H1 (cell line): ENCODE data around the gene ZNF394. TPM values are rescaled to one million over a fixed set of nuclear protein-coding genes. Genes with fewer than 3 reads are reported as not detected.
A peak's percentile ranks its signal among the peaks of the same experiment; 100 is the strongest.

Experiments
- CTCF ChIA-PET: fragments of 300-600 bp; sonication (Branson Sonifier 250); formaldehyde crosslinking; loops from one replicate; lab custom pipeline; 2021; ENCODE audit not compliant: partially characterized antibody; lab: Charles Lee
- POLR2A ChIA-PET: fragments of 300-600 bp; sonication (Branson Sonifier 250); formaldehyde crosslinking; loops from one replicate; lab custom pipeline; 2021; ENCODE audit warnings: inconsistent platforms; ENCODE audit not compliant: partially characterized antibody; lab: Charles Lee
- DNase-seq, 2 experiments: peaks; one replicate each; pipeline versions ENCODE4 v3.0.0 to v3.0.0-alpha.2; 2010 to 2022; ENCODE audit warnings: low spot score in 2 of 2, low read depth in 1 of 2, mixed read lengths in 1 of 2
- FAIRE-seq: peaks from 2 replicates; lab custom pipeline; 2011; peaks lifted over from hg19 to GRCh38; lab: Jason Lieb, UNC
- H2AFZ ChIP-seq: 2 replicates; pipeline ENCODE4 v1.8.1; 2012; ENCODE audit warnings: low read length, inconsistent platforms
- H2AK5ac ChIP-seq: 2 replicates; pipeline ENCODE4 v1.6.1; 2013; ENCODE audit warnings: low read depth, low read length
- H2BK120ac ChIP-seq: replicated peaks from 2 replicates; pipeline ENCODE3; 2013; ENCODE audit warnings: low read depth, low read length, inconsistent platforms
- H2BK12ac ChIP-seq: 2 replicates; pipeline ENCODE4 v1.6.1; 2013; ENCODE audit warnings: low read depth, low read length
- H2BK15ac ChIP-seq: 2 replicates; pipeline ENCODE4 v1.6.1; 2013; ENCODE audit warnings: low read length
- H2BK20ac ChIP-seq: 2 replicates; pipeline ENCODE4 v1.6.1; 2013; ENCODE audit warnings: low read length
- H2BK5ac ChIP-seq: 2 replicates; pipeline ENCODE4 v1.6.1; 2013; ENCODE audit warnings: low read depth, low read length
- H3K14ac ChIP-seq: 2 replicates; pipeline ENCODE4 v1.6.1; 2013; ENCODE audit warnings: inconsistent platforms; ENCODE audit not compliant: insufficient read length
- H3K18ac ChIP-seq: 2 replicates; pipeline ENCODE4 v1.6.1; 2013; ENCODE audit warnings: low read length; ENCODE audit errors: extremely low read depth
- H3K23ac ChIP-seq: 2 replicates; pipeline ENCODE4 v1.6.1; 2013; ENCODE audit warnings: inconsistent platforms; ENCODE audit not compliant: insufficient read length
- H3K23me2 ChIP-seq: 2 replicates; pipeline ENCODE4 v1.6.1; 2013; ENCODE audit warnings: low read depth, low read length
- H3K27ac ChIP-seq: 2 replicates; pipeline ENCODE4 v1.6.1; 2011; ENCODE audit warnings: low read depth, low read length, inconsistent platforms
- H3K27me3 ChIP-seq, 4 experiments: replicated peaks in 1 of 4; 1 replicate in 1 of 4; 2 replicates in 3 of 4; pipeline versions ENCODE4 v1.6.1 to v1.8.1; 2011 to 2013; ENCODE audit warnings: low read length in 3 of 4, mild to moderate bottlenecking in 3 of 4, inconsistent platforms in 2 of 4, mixed read lengths in 2 of 4, moderate library complexity in 1 of 4; ENCODE audit not compliant: control insufficient read depth in 3 of 4, insufficient read depth in 3 of 4; ENCODE audit errors: extremely low read depth in 1 of 4
- H3K36me3 ChIP-seq, 4 experiments: 2 replicates each; pipeline versions ENCODE4 v1.6.1 to v1.8.1; 2011 to 2013; ENCODE audit warnings: mild to moderate bottlenecking in 4 of 4, low read length in 3 of 4, moderate library complexity in 2 of 4, control low read depth in 1 of 4, inconsistent platforms in 1 of 4; ENCODE audit not compliant: insufficient read depth in 4 of 4, control insufficient read depth in 2 of 4
- H3K4ac ChIP-seq: replicated peaks from 2 replicates; pipeline ENCODE3; 2013; ENCODE audit warnings: low read length, low read depth, mixed read lengths, inconsistent platforms; ENCODE audit not compliant: insufficient read length
- H3K4me1 ChIP-seq, 4 experiments: replicated peaks in 1 of 4; 1 replicate in 1 of 4; 2 replicates in 3 of 4; pipeline versions ENCODE4 v1.6.1 to v1.8.1; 2011 to 2013; ENCODE audit warnings: low read length in 3 of 4, inconsistent platforms in 2 of 4, mixed read lengths in 1 of 4; ENCODE audit not compliant: insufficient read depth in 4 of 4, control insufficient read depth in 3 of 4
- H3K4me2 ChIP-seq, 2 experiments: 2 replicates each; pipeline versions ENCODE4 v1.6.1 to v1.8.1; 2011 to 2013; ENCODE audit warnings: low read depth in 2 of 2, low read length in 2 of 2, control low read depth in 1 of 2, inconsistent platforms in 1 of 2, mild to moderate bottlenecking in 1 of 2; ENCODE audit not compliant: insufficient read depth in 1 of 2
- H3K4me3 ChIP-seq, 4 experiments: fragments of 200-600, 300-600 bp in 1 of 4; sonication (generic), shearing (Covaris generic), sonication (Bioruptor Twin) in 1 of 4; 2 replicates each; pipeline versions ENCODE4 v1.5.1 to v1.8.1; 2011 to 2016; ENCODE audit warnings: low read length in 4 of 4, low read depth in 3 of 4, control low read depth in 2 of 4, inconsistent platforms in 2 of 4, mild to moderate bottlenecking in 2 of 4, mixed read lengths in 1 of 4, moderate library complexity in 1 of 4; ENCODE audit not compliant: insufficient read depth in 2 of 4; ENCODE audit errors: extremely low read depth in 1 of 4
- H3K56ac ChIP-seq: replicated peaks from 2 replicates; pipeline ENCODE3; 2013; ENCODE audit warnings: low read depth, mild to moderate bottlenecking, mixed read lengths, low read length, inconsistent platforms; ENCODE audit not compliant: insufficient read length
- H3K79me1 ChIP-seq: 2 replicates; pipeline ENCODE4 v1.6.1; 2013; ENCODE audit warnings: low read depth, low read length, control low read depth
- H3K79me2 ChIP-seq, 2 experiments: 2 replicates each; pipeline versions ENCODE4 v1.6.1 to v1.8.1; 2012 to 2013; ENCODE audit warnings: low read length in 2 of 2, mild to moderate bottlenecking in 2 of 2, inconsistent platforms in 1 of 2; ENCODE audit not compliant: insufficient read depth in 2 of 2, control insufficient read depth in 1 of 2
- H3K9ac ChIP-seq, 4 experiments: replicated peaks in 1 of 4; 1 replicate in 1 of 4; 2 replicates in 3 of 4; pipeline versions ENCODE4 v1.6.1 to v1.8.1; 2011 to 2013; ENCODE audit warnings: low read depth in 3 of 4, low read length in 3 of 4, control low read depth in 2 of 4, mild to moderate bottlenecking in 2 of 4, moderate library complexity in 2 of 4, inconsistent platforms in 1 of 4; ENCODE audit errors: extremely low read depth in 1 of 4
- H3K9me3 ChIP-seq, 2 experiments: 2 replicates each; pipeline versions ENCODE4 v1.6.1 to v1.8.1; 2012 to 2013; ENCODE audit warnings: mild to moderate bottlenecking in 2 of 2, moderate library complexity in 2 of 2, control low read depth in 1 of 2, inconsistent platforms in 1 of 2, low read depth in 1 of 2, low read length in 1 of 2, mixed read lengths in 1 of 2; ENCODE audit not compliant: insufficient read depth in 2 of 2
- H4K20me1 ChIP-seq, 2 experiments: replicated peaks in 1 of 2; 2 replicates each; pipeline versions ENCODE3 to v1.8.1; 2011 to 2013; ENCODE audit warnings: inconsistent platforms in 2 of 2, low read length in 2 of 2, mild to moderate bottlenecking in 1 of 2; ENCODE audit not compliant: insufficient read depth in 2 of 2, control insufficient read depth in 1 of 2
- H4K5ac ChIP-seq: 2 replicates; pipeline ENCODE4 v1.6.1; 2013; ENCODE audit warnings: low read length, low read depth, mixed read lengths, inconsistent platforms; ENCODE audit not compliant: insufficient read length
- H4K8ac ChIP-seq: 2 replicates; pipeline ENCODE4 v1.8.0; 2013; ENCODE audit warnings: mild to moderate bottlenecking, moderate library complexity, low read length, inconsistent platforms; ENCODE audit not compliant: insufficient read depth; ENCODE audit errors: extremely low read depth
- H4K91ac ChIP-seq: replicated peaks from 2 replicates; pipeline ENCODE3; 2013; ENCODE audit warnings: low read length, mixed read lengths, inconsistent platforms; ENCODE audit not compliant: insufficient read length
- ASH2L ChIP-seq: fragments of 200-600, 300-600 bp; sonication (generic); IDR thresholded peaks from one replicate; pipeline ENCODE4 v1.7.1; 2017; ENCODE audit warnings: low read length
- CBX8 ChIP-seq: fragments of 300-800, 300-1000 bp; sonication (generic); IDR thresholded peaks from 2 replicates; pipeline ENCODE4 v1.7.1; 2016; ENCODE audit warnings: low read depth, low read length, borderline replicate concordance
- CEBPB ChIP-seq: IDR thresholded peaks from 2 replicates; pipeline ENCODE4 v1.6.1; 2012; ENCODE audit warnings: low read depth, low read length
- CREB1 ChIP-seq: IDR thresholded peaks from 2 replicates; pipeline ENCODE4 v1.6.1; 2012; ENCODE audit warnings: inconsistent platforms
- GABPA ChIP-seq: IDR thresholded peaks from 2 replicates; pipeline ENCODE4 v1.6.1; 2011; ENCODE audit warnings: mild to moderate bottlenecking, low read length, moderate library complexity, borderline replicate concordance; ENCODE audit not compliant: insufficient read depth
- GTF2F1 ChIP-seq: IDR thresholded peaks from 2 replicates; pipeline ENCODE4 v1.6.1; 2012; ENCODE audit warnings: low read depth, low read length, improper control_type of control experiment, borderline replicate concordance
- SP4 ChIP-seq: IDR thresholded peaks from 2 replicates; pipeline ENCODE4 v1.6.1; 2012; ENCODE audit warnings: low read length, inconsistent platforms
- SRF ChIP-seq: IDR thresholded peaks from 2 replicates; pipeline ENCODE4 v1.6.1; 2011; ENCODE audit warnings: mild to moderate bottlenecking, low read depth, low read length, moderate library complexity
- SUZ12 ChIP-seq: fragments of 200-600 bp; sonication (generic); IDR thresholded peaks from 2 replicates; pipeline ENCODE4 v1.6.1; 2012; ENCODE audit warnings: mild to moderate bottlenecking, inconsistent platforms, low read length, moderate library complexity, mixed read lengths
- WGBS, 2 experiments: shearing (Covaris generic) in 1 of 2; methylation state at CpG; one replicate each; pipeline versions ENCODE4 v1.1.6 to v1.1.7; 2013 to 2015; ENCODE audit warnings: low lambda C conversion rate in 2 of 2, mixed read lengths in 2 of 2, inconsistent platforms in 1 of 2, low coverage in 1 of 2, missing lambda C conversion rate in 1 of 2; ENCODE audit not compliant: insufficient replicate concordance in 2 of 2, insufficient coverage in 1 of 2, insufficient read length in 1 of 2; ENCODE audit errors: extremely low coverage in 1 of 2, missing lambda C conversion rate in 1 of 2; 5-methylcytosine and 5-hydroxymethylcytosine counted together
- polyA plus RNA-seq, 7 experiments: library from polyadenylated mRNA; depleted of rRNA in 3 of 7; stranded (reverse) in 5 of 7; unstranded in 2 of 7; fragments of >200 nt in 5 of 7; fragments of 200-250 nt in 2 of 7; gene quantifications; 1 replicate in 5 of 7; 2 replicates in 1 of 7; 4 replicates in 1 of 7; pipeline versions ENCODE4 v1.2.1 to v1.2.3, GENCODE V29; 2011 to 2013; ENCODE audit warnings: missing spikeins in 2 of 7, mixed read lengths in 2 of 7
- total RNA-seq: library from RNA; stranded (reverse); fragmentation: NEBNext Ultra II Directional; extraction: Animal tissue kit (Norgen Biotek cat#: 25700); gene quantifications from 2 replicates; pipeline ENCODE4 v1.2.1, GENCODE V29; 2021
- TF ChIP-seq, protein P1 (sequence below): IDR thresholded peaks from 2 replicates; pipeline ENCODE4 v1.6.1; 2012; ENCODE audit warnings: inconsistent platforms

ZNF394 gene
- total and polyA plus RNA-seq, 2 of the 8 experiments (the other 6 are each of a cell fraction or from before 2014, with no cell fraction given) = 6.6 to 19.3 TPM

GRCh38 chr7:99465421-99465768, 34.7 kb downstream of the ZNF394 start:
- Histone ChIP-seq H3K27me3 (no peaks in the 10 kb centered on the region), H2BK5ac (peak overlapping the region; percentile 98), H3K79me2 (peaks cover 23 to 52% of the 10 kb centered on the region in 2 experiments), H3K4ac (peak overlapping the region; percentile 55), H3K23me2 (0 out of 2 replicates have a peak, but pooled peaks cover 7% of the 10 kb centered on the region), H2AK5ac (peak overlapping the region; percentile 84), H2BK15ac (no peak overlapping the region; the same call in 1 of the 2 replicates), H4K20me1 (peaks cover 4 to 9% of the 10 kb centered on the region in 2 experiments), H3K18ac (no peak overlapping the region), H3K4me2 (peak overlapping the region; percentile 91 to 98), H3K9me3 (no peaks in the 10 kb centered on the region), H4K5ac (peak overlapping the region; percentile 92), H2AFZ (peak overlapping the region; percentile 86), H3K36me3 (peaks cover 2 to 12% (median 9%) of the 10 kb centered on the region in 4 experiments; a peak in 6 of 8 replicates), H3K27ac (peak overlapping the region; percentile 98), H3K4me1 (peaks cover 0 to 2% (median 0%) of the 10 kb centered on the region in 4 experiments; a peak in 1 of 7 replicates), H2BK20ac (no peak overlapping the region), H3K56ac (peak overlapping the region; percentile 85), H2BK120ac (no peak overlapping the region), H3K4me3 (peak overlapping the region; percentile 92 to 99 (median 97)), H4K8ac (peak overlapping the region; percentile 99; the same call in 1 of the 2 replicates), H3K14ac (no peak overlapping the region), H4K91ac (peak overlapping the region; percentile 87), H3K9ac (peak overlapping the region; percentile 86 to 99 (median 99)), H3K79me1 (peaks cover 19% of the 10 kb centered on the region), H2BK12ac (peak overlapping the region; percentile 51; the same call in 1 of the 2 replicates), H3K23ac (no peak overlapping the region)
- ChIA-PET POLR2A (interaction anchor here (0.6 to 10.7 kb wide), 16 partner anchors 8 to 1844 kb away, joined by 3 to 100 read pairs (median 6); partner anchors contain the start of genes BUD31, CPSF4, PDAP1 and ZKSCAN5), CTCF (interaction anchor here (0.8 to 1.6 kb wide), 3 partner anchors 9 to 43 kb away, joined by 3 read pairs; no protein-coding TSS in a partner anchor)
- FAIRE-seq (no peak), DNase-seq (no peak)
- TF ChIP-seq SUZ12 (no peak), ASH2L (no peak), SP4 (no peak), GABPA (no peak), CEBPB (no peak), SRF (no peak), CBX8 (no peak), CREB1 (no peak), GTF2F1 (no peak)
- TF ChIP-seq, protein P1, sequence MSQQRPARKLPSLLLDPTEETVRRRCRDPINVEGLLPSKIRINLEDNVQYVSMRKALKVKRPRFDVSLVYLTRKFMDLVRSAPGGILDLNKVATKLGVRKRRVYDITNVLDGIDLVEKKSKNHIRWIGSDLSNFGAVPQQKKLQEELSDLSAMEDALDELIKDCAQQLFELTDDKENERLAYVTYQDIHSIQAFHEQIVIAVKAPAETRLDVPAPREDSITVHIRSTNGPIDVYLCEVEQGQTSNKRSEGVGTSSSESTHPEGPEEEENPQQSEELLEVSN = no peak
- 29% methylated on average over 9 of the region's 9 CpGs; no CpG with 5 or more reads in 1 of the 2 experiments for WGBS, 2 experiments
